Endothelial cell (in vitro differentiated cells): ENCODE measurements around the gene KCNK7. TPM values are rescaled to one million over a fixed set of nuclear protein-coding genes. Genes with fewer than 3 reads are reported as not detected.

ENCODE experiments used
- DNase-seq: peaks from one replicate; pipeline ENCODE4 v3.0.0; 2021; ENCODE audit warnings: low spot score
- H3K27ac Mint-ChIP-seq: one replicate; pipeline ENCODE4 v1.8.0; 2021; ENCODE audit warnings: mixed read lengths, inconsistent platforms; ENCODE audit not compliant: unreplicated experiment
- H3K27me3 Mint-ChIP-seq: one replicate; pipeline ENCODE4 v1.8.0; 2021; ENCODE audit warnings: mild to moderate bottlenecking, moderate library complexity, mixed read lengths, inconsistent platforms; ENCODE audit not compliant: unreplicated experiment
- H3K36me3 Mint-ChIP-seq: one replicate; pipeline ENCODE4 v1.8.0; 2021; ENCODE audit warnings: mild to moderate bottlenecking, low read depth, mixed read lengths, inconsistent platforms; ENCODE audit not compliant: unreplicated experiment
- H3K4me1 Mint-ChIP-seq: one replicate; pipeline ENCODE4 v1.8.0; 2021; ENCODE audit warnings: mild to moderate bottlenecking, mixed read lengths, inconsistent platforms; ENCODE audit not compliant: unreplicated experiment
- H3K4me3 Mint-ChIP-seq: one replicate; pipeline ENCODE4 v1.8.0; 2021; ENCODE audit warnings: mild to moderate bottlenecking, mixed read lengths, inconsistent platforms; ENCODE audit not compliant: unreplicated experiment
- H3K9me3 Mint-ChIP-seq: one replicate; pipeline ENCODE4 v1.8.0; 2021; ENCODE audit warnings: mixed read lengths, inconsistent platforms; ENCODE audit not compliant: unreplicated experiment
- CTCF ChIP-seq: fragments of 200-600 bp; sonication (generic); IDR thresholded peaks from one replicate; pipeline ENCODE4 v1.5.0; 2021; ENCODE audit warnings: antibody characterized with exemption; ENCODE audit not compliant: unreplicated experiment
- total RNA-seq: library from RNA; stranded (reverse); fragmentation: NEBNext Ultra II Directional; extraction: Animal tissue kit (Norgen Biotek cat#: 25700); gene quantifications from one replicate; pipeline ENCODE4 v1.2.1, GENCODE V29; 2021; ENCODE audit not compliant: unreplicated experiment

The KCNK7 gene
- total RNA-seq, 1 donor from 2014 or later: 2.0 TPM

- Mint-ChIP-seq H3K27me3 (peaks cover 13% of the 10 kb centered on the region), H3K36me3 (peaks cover 19% of the 10 kb centered on the region), H3K4me3 (peak overlapping the region; percentile 88), H3K4me1 (peaks cover 43% of the 10 kb centered on the region), H3K27ac (peak overlapping the region; percentile 82), H3K9me3 (no peaks in the 10 kb centered on the region)
- no peak for TF ChIP-seq CTCF
- no peak for DNase-seq
These were observed 41.5 kb upstream of the KCNK7 start for GRCh38 chr11:65637032-65637557.

GRCh38 chr11:65636108-65637031 is 40.8 kb upstream of the KCNK7 start:
- peak overlapping the region; percentile 69 for H3K4me3 Mint-ChIP-seq

GRCh38 chr11:65634905-65635731 is 39.5 kb upstream of the KCNK7 start:
- DNase-seq: no peak
- peaks cover 29% of the 10 kb centered on the region for H3K4me1 Mint-ChIP-seq
- peaks cover 18% of the 10 kb centered on the region for H3K36me3 Mint-ChIP-seq
- no peak for TF ChIP-seq CTCF
- no peaks in the 10 kb centered on the region for H3K9me3 Mint-ChIP-seq
- no peak overlapping the region for H3K27ac Mint-ChIP-seq
- peaks cover 12% of the 10 kb centered on the region for H3K27me3 Mint-ChIP-seq
- H3K4me3 Mint-ChIP-seq: no peak overlapping the region

More at GRCh38 chr11:65636108-65637031, 40.8 kb upstream of the KCNK7 start:
- peaks cover 36% of the 10 kb centered on the region for H3K4me1 Mint-ChIP-seq
- peaks cover 12% of the 10 kb centered on the region for H3K27me3 Mint-ChIP-seq
- no peak for DNase-seq
- no peak for TF ChIP-seq CTCF
- H3K36me3 Mint-ChIP-seq: peaks cover 18% of the 10 kb centered on the region
- H3K27ac Mint-ChIP-seq: peak overlapping the region; percentile 82
- H3K9me3 Mint-ChIP-seq: no peaks in the 10 kb centered on the region

- DNase-seq: no peak
- H3K36me3 Mint-ChIP-seq: peaks cover 19% of the 10 kb centered on the region
- peaks cover 7% of the 10 kb centered on the region for H3K27me3 Mint-ChIP-seq
- H3K27ac Mint-ChIP-seq: no peak overlapping the region
- no peaks in the 10 kb centered on the region for H3K9me3 Mint-ChIP-seq
- TF ChIP-seq CTCF: no peak
- peaks cover 23% of the 10 kb centered on the region for H3K4me1 Mint-ChIP-seq
- no peak overlapping the region for H3K4me3 Mint-ChIP-seq
These were observed 38.8 kb upstream of the KCNK7 start for GRCh38 chr11:65634440-65634839.
